Suprapubic skin (tissue), 4 donors: Measurements from ENCODE around the gene PLS1.

Experiments used
- EP300 ChIP-seq: sonication (generic); formaldehyde crosslinking; IDR thresholded peaks from one replicate; pipeline ENCODE4 v1.6.1; 2017; ENCODE audit warnings: antibody characterized with exemption
- POLR2AphosphoS5 ChIP-seq, 3 donors: sonication (generic); formaldehyde crosslinking; IDR thresholded peaks; one replicate each; pipeline ENCODE4 v1.6.1; 2017; ENCODE audit warnings: antibody characterized with exemption in 3 of 3
- TF ChIP-seq, protein P1 (sequence below), 2 donors: fragments of 200-600 bp in 1 of 2; fragments of 450-650 bp in 1 of 2; sonication (generic) in 1 of 2; IDR thresholded peaks; one replicate each; pipeline ENCODE4 v1.5.1; 2016 to 2019; ENCODE audit warnings: antibody characterized with exemption in 2 of 2, mild to moderate bottlenecking in 1 of 2, moderate library complexity in 1 of 2

DNA sequence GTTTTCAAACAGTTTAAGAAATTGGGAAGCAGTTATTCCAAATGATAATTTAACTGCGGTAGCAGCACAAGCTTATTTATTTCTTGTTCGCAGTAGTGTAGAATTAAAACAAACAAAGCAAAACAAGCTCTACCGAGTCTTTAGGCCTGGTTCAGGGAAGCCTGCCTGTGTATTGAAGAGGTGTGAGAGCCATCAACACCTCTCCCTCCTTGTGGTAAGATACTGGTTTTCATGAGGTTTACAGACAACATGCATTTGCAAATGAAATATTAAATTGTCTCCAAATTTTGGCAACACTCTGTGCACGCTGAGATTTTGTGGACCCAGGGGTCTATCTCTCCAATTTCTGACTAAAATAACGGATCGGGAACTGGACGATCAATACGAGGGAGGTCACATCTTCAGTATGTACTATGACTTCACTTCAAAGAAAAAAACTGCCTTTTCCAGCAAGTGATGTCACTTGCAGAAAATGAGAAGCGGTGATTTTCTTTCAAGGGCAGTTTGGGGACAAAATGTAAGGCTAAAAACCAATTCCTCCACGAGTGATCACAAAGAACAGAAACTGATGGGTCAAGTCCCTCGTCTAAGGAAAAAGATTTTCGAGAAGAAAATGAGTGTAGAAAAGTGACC is 18.4 kb upstream of the PLS1 start:
- TF ChIP-seq, protein P1, sequence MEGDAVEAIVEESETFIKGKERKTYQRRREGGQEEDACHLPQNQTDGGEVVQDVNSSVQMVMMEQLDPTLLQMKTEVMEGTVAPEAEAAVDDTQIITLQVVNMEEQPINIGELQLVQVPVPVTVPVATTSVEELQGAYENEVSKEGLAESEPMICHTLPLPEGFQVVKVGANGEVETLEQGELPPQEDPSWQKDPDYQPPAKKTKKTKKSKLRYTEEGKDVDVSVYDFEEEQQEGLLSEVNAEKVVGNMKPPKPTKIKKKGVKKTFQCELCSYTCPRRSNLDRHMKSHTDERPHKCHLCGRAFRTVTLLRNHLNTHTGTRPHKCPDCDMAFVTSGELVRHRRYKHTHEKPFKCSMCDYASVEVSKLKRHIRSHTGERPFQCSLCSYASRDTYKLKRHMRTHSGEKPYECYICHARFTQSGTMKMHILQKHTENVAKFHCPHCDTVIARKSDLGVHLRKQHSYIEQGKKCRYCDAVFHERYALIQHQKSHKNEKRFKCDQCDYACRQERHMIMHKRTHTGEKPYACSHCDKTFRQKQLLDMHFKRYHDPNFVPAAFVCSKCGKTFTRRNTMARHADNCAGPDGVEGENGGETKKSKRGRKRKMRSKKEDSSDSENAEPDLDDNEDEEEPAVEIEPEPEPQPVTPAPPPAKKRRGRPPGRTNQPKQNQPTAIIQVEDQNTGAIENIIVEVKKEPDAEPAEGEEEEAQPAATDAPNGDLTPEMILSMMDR (IDR thresholded peaks at IDR 0.05): no peak
- TF ChIP-seq EP300 (no peak), POLR2AphosphoS5 (IDR thresholded peaks at IDR 0.05) (no peak)
